GM23248 (cell line): ENCODE results near the gene ESYT2. TPM values are rescaled to one million over a fixed set of nuclear protein-coding genes. Genes with fewer than 3 reads are reported as not detected.

ENCODE experiments used
- DNase-seq: peaks from one replicate; pipeline ENCODE4 v3.0.0-alpha.2; 2015
- H2AFZ ChIP-seq: fragments of 200-600 bp; sonication (generic); 2 replicates; pipeline ENCODE4 v1.6.1; 2016; ENCODE audit warnings: antibody characterized with exemption
- H3F3A ChIP-seq: fragments of 200-600 bp; sonication (generic); 2 replicates; pipeline ENCODE4 v1.6.1; 2016; ENCODE audit warnings: mild to moderate bottlenecking, antibody characterized with exemption, mixed run types; ENCODE audit not compliant: insufficient read depth
- H3K27ac ChIP-seq: fragments of 200-600 bp; sonication (generic); 2 replicates; pipeline ENCODE4 v1.5.1; 2016; ENCODE audit warnings: mild to moderate bottlenecking
- H3K27me3 ChIP-seq: fragments of 200-600 bp; sonication (generic); replicated peaks from 2 replicates; pipeline ENCODE4 v1.6.1; 2016; ENCODE audit warnings: mild to moderate bottlenecking; ENCODE audit not compliant: insufficient read depth
- H3K36me3 ChIP-seq: fragments of 200-600 bp; sonication (generic); 2 replicates; pipeline ENCODE4 v1.6.1; 2016; ENCODE audit warnings: low read depth, mild to moderate bottlenecking
- H3K4me1 ChIP-seq: fragments of 200-600 bp; sonication (generic); 2 replicates; pipeline ENCODE4 v1.6.1; 2016; ENCODE audit warnings: mild to moderate bottlenecking; ENCODE audit not compliant: insufficient read depth
- H3K4me2 ChIP-seq: fragments of 200-600 bp; sonication (generic); one replicate; pipeline ENCODE4 v1.6.1; 2016; ENCODE audit warnings: mild to moderate bottlenecking; ENCODE audit not compliant: unreplicated experiment
- H3K4me3 ChIP-seq: fragments of 200-600 bp; sonication (generic); 2 replicates; pipeline ENCODE4 v1.5.1; 2016; ENCODE audit warnings: mild to moderate bottlenecking
- H3K79me2 ChIP-seq: fragments of 200-600 bp; sonication (generic); 2 replicates; pipeline ENCODE4 v1.6.1; 2016; ENCODE audit warnings: mild to moderate bottlenecking; ENCODE audit not compliant: insufficient read depth
- H3K9ac ChIP-seq: fragments of 200-600 bp; sonication (generic); 2 replicates; pipeline ENCODE4 v1.6.1; 2016; ENCODE audit warnings: mild to moderate bottlenecking
- H3K9me2 ChIP-seq: fragments of 200-600 bp; sonication (generic); 2 replicates; pipeline ENCODE4 v1.6.1; 2016; ENCODE audit warnings: mixed run types, mild to moderate bottlenecking, moderate library complexity; ENCODE audit not compliant: insufficient read depth
- H3K9me3 ChIP-seq: fragments of 200-600 bp; sonication (generic); one replicate; pipeline ENCODE4 v1.6.1; 2017; ENCODE audit warnings: low read depth
- H4K20me1 ChIP-seq: fragments of 200-600 bp; sonication (generic); 2 replicates; pipeline ENCODE4 v1.6.0; 2016; ENCODE audit not compliant: insufficient read depth
- EZH2 ChIP-seq: fragments of 200-600 bp; sonication (generic); IDR thresholded peaks from 2 replicates; pipeline ENCODE4 v1.6.1; 2018; ENCODE audit warnings: antibody characterized with exemption, mild to moderate bottlenecking; ENCODE audit not compliant: insufficient read depth, poor library complexity, severe bottlenecking
- EZH2phosphoT487 ChIP-seq: fragments of 200-600 bp; sonication (generic); IDR thresholded peaks from 2 replicates; pipeline ENCODE4 v1.6.1; 2018; ENCODE audit warnings: antibody characterized with exemption, moderate library complexity, mild to moderate bottlenecking, low read depth; ENCODE audit not compliant: insufficient read depth
- WGBS, 2 experiments: methylation state at CpG; one replicate each; pipeline ENCODE4 v1.1.6; 2015 to 2017; ENCODE audit warnings: low lambda C conversion rate in 2 of 2, low coverage in 1 of 2; ENCODE audit errors: missing lambda C conversion rate in 2 of 2; 5-methylcytosine and 5-hydroxymethylcytosine counted together
- in situ Hi-C: fragments of 300-500 bp; cut with MboI; formaldehyde crosslinking; loops from 2 replicates; pipeline ENCODE4 v1.15.0; 2020
- polyA plus RNA-seq: library from polyadenylated mRNA; unstranded; fragments of >200 nt; fragmentation: Nextera tagmentation; extraction: Ambion mirVana; gene quantifications from 2 replicates; pipeline ENCODE4 v1.2.1, GENCODE V29; 2016
- total RNA-seq: library from RNA; depleted of rRNA; stranded (reverse); fragments of >200 nt; shearing (Covaris generic); gene quantifications from 2 replicates; pipeline ENCODE4 v1.2.3, GENCODE V29; 2014

The ESYT2 gene
- total and polyA plus RNA-seq, 2 experiments from 2014 or later: 49.9 to 129 TPM

DNA sequence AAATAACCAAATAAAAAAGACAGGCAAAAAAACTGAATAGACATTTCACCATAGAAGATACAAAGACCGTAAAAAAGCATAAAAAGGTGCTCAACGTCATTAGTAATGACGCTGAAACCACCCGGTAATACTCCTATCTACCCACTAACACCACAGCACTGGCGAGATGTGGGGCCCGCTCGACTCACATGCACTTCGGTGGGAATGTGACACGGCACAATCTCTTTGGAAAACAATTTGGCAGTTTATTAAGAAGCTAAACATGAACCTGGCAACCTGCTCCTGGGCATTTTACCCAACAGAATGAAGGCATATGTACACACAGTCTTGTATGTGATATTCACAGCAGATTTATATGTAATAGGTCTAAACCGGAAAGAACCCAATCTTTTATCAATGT, 81.9 kb downstream of the ESYT2 start:
- H3K4me2 ChIP-seq: no peak overlapping the region
- H3K27ac ChIP-seq: no peak overlapping the region
- in situ Hi-C loops: no loop called here
- 95 to 96% methylated on average over 10 of the region's 10 CpGs for WGBS, 2 experiments
- no peaks in the 10 kb centered on the region for H3K9me3 ChIP-seq
- H3K4me1 ChIP-seq: no peaks in the 10 kb centered on the region
- no peak overlapping the region for H3K4me3 ChIP-seq
- no peak overlapping the region for H2AFZ ChIP-seq
- no peak overlapping the region for H3K9ac ChIP-seq
- DNase-seq: no peak
- H3K79me2 ChIP-seq: no peaks in the 10 kb centered on the region
- H4K20me1 ChIP-seq: no peaks in the 10 kb centered on the region
- H3K9me2 ChIP-seq: no peaks in the 10 kb centered on the region
- peaks cover 36% of the 10 kb centered on the region; the same call in 1 of the 2 replicates for H3K36me3 ChIP-seq
- TF ChIP-seq EZH2 (no peak), EZH2phosphoT487 (no peak)
- H3K27me3 ChIP-seq: no peaks in the 10 kb centered on the region
- no peaks in the 10 kb centered on the region for H3F3A ChIP-seq

DNA sequence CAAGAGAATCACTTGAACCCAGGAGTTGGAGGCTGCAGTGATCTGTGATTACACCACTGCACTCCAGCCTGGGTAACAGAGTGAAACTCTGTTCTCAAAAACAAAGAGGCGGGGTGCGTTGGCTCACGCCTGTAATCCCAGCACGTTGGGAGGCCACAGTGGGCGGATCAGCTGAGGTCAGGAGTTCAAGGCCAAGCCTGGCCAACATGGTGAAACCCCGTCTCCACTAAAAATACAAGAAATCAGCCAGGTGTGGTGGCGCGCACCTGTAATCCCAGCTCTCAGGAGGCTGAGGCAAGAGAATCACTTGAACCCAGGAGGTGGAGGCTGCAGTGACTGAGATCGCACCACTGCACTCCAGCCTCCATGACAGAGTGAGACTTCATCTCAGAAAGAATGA, 82.4 kb downstream of the ESYT2 start:
- H3K4me1 ChIP-seq: no peaks in the 10 kb centered on the region
- no peak overlapping the region for H3K9ac ChIP-seq
- no peak overlapping the region for H2AFZ ChIP-seq
- no peaks in the 10 kb centered on the region for H3K9me2 ChIP-seq
- H3K27me3 ChIP-seq: no peaks in the 10 kb centered on the region
- no peaks in the 10 kb centered on the region for H3K9me3 ChIP-seq
- no peaks in the 10 kb centered on the region for H4K20me1 ChIP-seq
- H3K79me2 ChIP-seq: no peaks in the 10 kb centered on the region
- peaks cover 36% of the 10 kb centered on the region; the same call in 1 of the 2 replicates for H3K36me3 ChIP-seq
- in situ Hi-C loops: no loop called here
- DNase-seq: no peak
- H3F3A ChIP-seq: 0 out of 2 replicates have a peak, but pooled peaks cover under 1% of the 10 kb centered on the region
- no peak for TF ChIP-seq EZH2phosphoT487
- TF ChIP-seq EZH2: no peak
- no peak overlapping the region for H3K4me2 ChIP-seq
- WGBS, 2 experiments: 95 to 96% methylated on average over 8 to 9 of the region's 9 CpGs
- H3K27ac ChIP-seq: no peak overlapping the region
- H3K4me3 ChIP-seq: no peak overlapping the region

DNA sequence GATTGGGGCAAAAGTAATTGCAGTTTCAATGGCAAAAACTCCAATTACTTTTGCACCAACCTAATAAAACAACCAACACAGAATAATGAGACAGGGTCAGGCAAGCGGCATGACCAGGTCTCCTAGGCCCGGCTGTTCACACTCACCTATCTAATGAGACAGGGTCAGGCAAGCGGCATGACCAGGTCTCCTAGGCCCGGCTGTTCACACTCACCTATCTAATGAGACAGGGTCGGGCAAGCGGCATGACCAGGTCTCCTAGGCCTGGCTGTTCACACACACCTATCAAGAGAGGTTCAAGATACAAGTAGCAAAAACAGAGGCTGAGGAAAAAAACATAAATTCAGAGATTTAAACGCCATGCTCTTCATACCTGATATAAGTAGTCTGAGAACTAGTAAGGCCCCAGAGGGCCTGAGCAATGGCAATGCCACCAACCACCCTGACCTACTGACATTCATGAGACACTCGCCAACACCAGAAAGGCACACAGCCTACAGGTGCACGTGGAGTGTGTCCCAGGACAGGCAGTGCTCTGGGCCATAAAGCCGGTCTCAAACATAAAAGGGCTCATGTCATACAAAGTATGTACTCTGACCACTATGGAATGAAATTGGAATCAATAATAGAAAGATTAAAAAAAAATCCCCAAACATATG, 84.1 kb downstream of the ESYT2 start:
- Histone ChIP-seq H4K20me1 (no peaks in the 10 kb centered on the region), H3K27ac (no peak overlapping the region), H3K27me3 (no peaks in the 10 kb centered on the region), H3F3A (peaks cover 18% of the 10 kb centered on the region), H3K4me3 (no peak overlapping the region), H3K9me3 (no peaks in the 10 kb centered on the region), H3K9me2 (no peaks in the 10 kb centered on the region), H3K36me3 (peaks cover 42% of the 10 kb centered on the region; the same call in 1 of the 2 replicates), H2AFZ (no peak overlapping the region), H3K79me2 (no peaks in the 10 kb centered on the region), H3K4me2 (no peak overlapping the region), H3K9ac (no peak overlapping the region), H3K4me1 (peaks cover 11% of the 10 kb centered on the region)
- no peak for TF ChIP-seq EZH2
- TF ChIP-seq EZH2phosphoT487: no peak
- 84 to 85% methylated on average over 10 of the region's 10 CpGs for WGBS, 2 experiments
- no peak for DNase-seq
- in situ Hi-C loops: no loop called here

DNA sequence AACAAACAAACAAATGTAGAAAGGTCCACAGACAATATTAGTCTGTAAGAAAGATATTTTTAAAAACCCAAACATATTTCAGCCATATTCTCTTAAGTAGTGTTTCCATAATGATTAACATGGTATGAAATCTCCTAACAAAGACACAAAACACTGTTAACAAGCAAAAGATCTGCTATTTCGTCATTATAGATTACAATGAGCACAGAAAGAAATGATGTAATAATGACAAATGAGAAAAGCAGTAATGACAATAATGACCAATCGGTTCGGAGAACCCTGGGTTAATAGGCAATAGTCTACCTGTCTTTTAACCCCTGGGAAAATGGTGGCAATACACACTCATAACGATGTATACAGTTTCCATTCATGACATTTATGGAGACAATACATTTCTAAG, 85.2 kb downstream of the ESYT2 start:
- Histone ChIP-seq H3F3A (peaks cover 30% of the 10 kb centered on the region), H3K27me3 (no peaks in the 10 kb centered on the region), H3K9me2 (no peaks in the 10 kb centered on the region), H3K79me2 (no peaks in the 10 kb centered on the region), H2AFZ (no peak overlapping the region), H3K4me2 (no peak overlapping the region), H3K4me1 (peaks cover 18% of the 10 kb centered on the region), H3K27ac (no peak overlapping the region), H4K20me1 (no peaks in the 10 kb centered on the region), H3K9me3 (no peaks in the 10 kb centered on the region), H3K9ac (no peak overlapping the region), H3K36me3 (peaks cover 38% of the 10 kb centered on the region; the same call in 1 of the 2 replicates), H3K4me3 (no peak overlapping the region)
- in situ Hi-C loops: no loop called here
- WGBS, 2 experiments: 97% methylated on average over 4 of the region's 4 CpGs
- TF ChIP-seq EZH2phosphoT487: no peak
- TF ChIP-seq EZH2: no peak
- no peak for DNase-seq

DNA sequence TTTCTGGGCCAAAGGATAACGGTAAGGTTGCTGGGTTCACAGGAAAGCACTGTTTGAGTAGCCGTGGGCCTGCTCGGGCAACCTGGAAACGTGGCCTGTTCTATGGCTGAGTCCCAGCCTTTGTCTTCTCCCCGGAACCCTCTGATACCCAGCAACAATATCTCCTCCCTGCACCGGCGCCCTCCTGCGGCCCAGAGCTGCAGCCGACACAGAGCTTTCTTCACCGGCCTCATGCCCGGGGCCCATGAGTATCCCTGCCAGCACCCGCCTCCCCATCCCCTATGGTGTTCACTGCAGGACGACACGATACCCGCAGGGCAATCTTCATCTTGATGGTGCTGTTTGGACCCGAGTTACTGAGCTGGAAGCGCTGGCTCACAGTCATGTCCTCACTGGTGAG, 86.1 kb downstream of the ESYT2 start:
- H4K20me1 ChIP-seq: no peaks in the 10 kb centered on the region
- H3K4me3 ChIP-seq: no peak overlapping the region
- no peak overlapping the region for H2AFZ ChIP-seq
- H3K27me3 ChIP-seq: no peaks in the 10 kb centered on the region
- TF ChIP-seq EZH2phosphoT487 (no peak), EZH2 (no peak)
- no peaks in the 10 kb centered on the region for H3K9me2 ChIP-seq
- no peak overlapping the region for H3K9ac ChIP-seq
- peaks cover 44% of the 10 kb centered on the region; the same call in 1 of the 2 replicates for H3K36me3 ChIP-seq
- WGBS, 2 experiments: 92% methylated on average over 17 of the region's 17 CpGs
- H3K9me3 ChIP-seq: no peaks in the 10 kb centered on the region
- H3K27ac ChIP-seq: no peak overlapping the region
- peaks cover 32% of the 10 kb centered on the region for H3F3A ChIP-seq
- no peak overlapping the region for H3K4me2 ChIP-seq
- in situ Hi-C loops: no loop called here
- DNase-seq: no peak
- peaks cover 18% of the 10 kb centered on the region for H3K4me1 ChIP-seq
- no peaks in the 10 kb centered on the region for H3K79me2 ChIP-seq
